Body of pancreas (tissue), 4 donors: ENCODE data around the gene SLC12A6. TPM values are rescaled to one million over a fixed set of nuclear protein-coding genes. Genes with fewer than 3 reads are reported as not detected.

Experiments
- ATAC-seq: fragments of 150-250 bp; one replicate; pipeline ENCODE4 v1.9.1; 2016
- DNase-seq, 4 donors: peaks; one replicate each; pipeline ENCODE4 v3.0.0-alpha.2; 2019
- H3K27ac ChIP-seq, 4 donors: fragments of 200-600 bp; sonication (generic); 1 replicate in 3 of 4; 2 replicates in 1 of 4; pipeline versions ENCODE4 v1.5.1 to v1.6.1; 2016 to 2019; ENCODE audit warnings: mild to moderate bottlenecking in 1 of 4, mixed read lengths in 1 of 4, moderate library complexity in 1 of 4
- H3K27me3 ChIP-seq, 2 donors: fragments of 200-600 bp; sonication (generic); one replicate each; pipeline ENCODE4 v1.6.0; 2016; ENCODE audit warnings: mild to moderate bottlenecking in 1 of 2
- H3K36me3 ChIP-seq, 2 donors: fragments of 200-600 bp; sonication (generic); replicated peaks in 1 of 2; 2 replicates each; pipeline ENCODE4 v1.5.1; 2016; ENCODE audit warnings: low read depth in 2 of 2; ENCODE audit not compliant: insufficient read depth in 1 of 2
- H3K4me1 ChIP-seq: fragments of 200-600 bp; sonication (generic); one replicate; pipeline ENCODE4 v1.6.0; 2016
- H3K4me3 ChIP-seq, 2 donors: fragments of 200-600 bp; sonication (generic); 1 replicate in 1 of 2; 2 replicates in 1 of 2; pipeline ENCODE4 v1.5.1; 2016 to 2019
- H3K9me3 ChIP-seq, 3 donors: fragments of 200-600 bp; sonication (generic); 1 replicate in 2 of 3; 2 replicates in 1 of 3; pipeline ENCODE4 v1.5.1; 2016
- POLR2A ChIP-seq, 3 donors: fragments of 450-650 bp; IDR thresholded peaks; one replicate each; pipeline ENCODE4 v1.6.1; 2016; ENCODE audit warnings: antibody characterized with exemption in 3 of 3, mild to moderate bottlenecking in 2 of 3
- WGBS, 2 donors: methylation state at CpG; one replicate each; pipeline ENCODE4 v1.1.5; 2017; 5-methylcytosine and 5-hydroxymethylcytosine counted together
- intact Hi-C: fragments of 100-400 bp; cut with DNase I; formaldehyde crosslinking; loops from one replicate; pipeline ENCODE4 v1.15.1; 2023
- total RNA-seq, 2 donors: library from RNA; depleted of rRNA; stranded (reverse); fragments of >200 nt; gene quantifications; one replicate each; pipeline ENCODE4 v1.1.0, GENCODE V29; 2016
- TF ChIP-seq, protein P1 (sequence below), 7 experiments: fragments of 450-650 bp in 4 of 7; fragments of 200-600 bp in 3 of 7; sonication (generic) in 3 of 7; IDR thresholded peaks; one replicate each; pipeline ENCODE4 v1.5.1; 2016 to 2019; ENCODE audit warnings: antibody characterized with exemption in 7 of 7

SLC12A6 gene
- total RNA-seq, 2 donors from 2014 or later: 15.0 to 16.2 TPM

DNA sequence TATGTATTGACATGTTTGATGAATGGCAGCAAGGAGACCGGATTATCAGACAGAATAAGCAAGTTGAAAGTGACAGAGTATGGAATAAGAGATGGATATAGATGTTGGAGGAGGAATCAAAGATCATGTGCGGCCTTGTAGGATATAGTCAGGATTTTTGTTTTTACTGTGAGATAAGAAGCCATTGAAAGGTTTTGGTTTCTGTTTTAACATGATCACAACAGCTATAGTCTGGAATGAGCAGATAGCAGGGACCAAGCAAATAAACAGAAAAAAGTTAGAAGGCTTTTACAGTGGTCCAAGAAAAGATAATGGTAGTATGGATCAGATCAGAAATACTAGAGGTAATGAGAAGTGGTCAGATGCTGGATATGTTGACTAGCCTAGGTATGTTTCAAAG lies 52.6 kb downstream of the SLC12A6 start:
- intact Hi-C loops: no loop called here
- Histone ChIP-seq H3K27ac (no peak overlapping the region), H3K4me1 (peaks cover 2% of the 10 kb centered on the region), H3K36me3 (no peaks in the 10 kb centered on the region), H3K27me3 (no peaks in the 10 kb centered on the region), H3K9me3 (no peaks in the 10 kb centered on the region), H3K4me3 (no peak overlapping the region)
- TF ChIP-seq POLR2A (IDR thresholded peaks at IDR 0.05): no peak
- TF ChIP-seq, protein P1, sequence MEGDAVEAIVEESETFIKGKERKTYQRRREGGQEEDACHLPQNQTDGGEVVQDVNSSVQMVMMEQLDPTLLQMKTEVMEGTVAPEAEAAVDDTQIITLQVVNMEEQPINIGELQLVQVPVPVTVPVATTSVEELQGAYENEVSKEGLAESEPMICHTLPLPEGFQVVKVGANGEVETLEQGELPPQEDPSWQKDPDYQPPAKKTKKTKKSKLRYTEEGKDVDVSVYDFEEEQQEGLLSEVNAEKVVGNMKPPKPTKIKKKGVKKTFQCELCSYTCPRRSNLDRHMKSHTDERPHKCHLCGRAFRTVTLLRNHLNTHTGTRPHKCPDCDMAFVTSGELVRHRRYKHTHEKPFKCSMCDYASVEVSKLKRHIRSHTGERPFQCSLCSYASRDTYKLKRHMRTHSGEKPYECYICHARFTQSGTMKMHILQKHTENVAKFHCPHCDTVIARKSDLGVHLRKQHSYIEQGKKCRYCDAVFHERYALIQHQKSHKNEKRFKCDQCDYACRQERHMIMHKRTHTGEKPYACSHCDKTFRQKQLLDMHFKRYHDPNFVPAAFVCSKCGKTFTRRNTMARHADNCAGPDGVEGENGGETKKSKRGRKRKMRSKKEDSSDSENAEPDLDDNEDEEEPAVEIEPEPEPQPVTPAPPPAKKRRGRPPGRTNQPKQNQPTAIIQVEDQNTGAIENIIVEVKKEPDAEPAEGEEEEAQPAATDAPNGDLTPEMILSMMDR (IDR thresholded peaks at IDR 0.05): no peak
- no peak for ATAC-seq
- DNase-seq: no peak
- WGBS, 2 donors: 79 to 86% methylated on average over 2 of the region's 2 CpGs

DNA sequence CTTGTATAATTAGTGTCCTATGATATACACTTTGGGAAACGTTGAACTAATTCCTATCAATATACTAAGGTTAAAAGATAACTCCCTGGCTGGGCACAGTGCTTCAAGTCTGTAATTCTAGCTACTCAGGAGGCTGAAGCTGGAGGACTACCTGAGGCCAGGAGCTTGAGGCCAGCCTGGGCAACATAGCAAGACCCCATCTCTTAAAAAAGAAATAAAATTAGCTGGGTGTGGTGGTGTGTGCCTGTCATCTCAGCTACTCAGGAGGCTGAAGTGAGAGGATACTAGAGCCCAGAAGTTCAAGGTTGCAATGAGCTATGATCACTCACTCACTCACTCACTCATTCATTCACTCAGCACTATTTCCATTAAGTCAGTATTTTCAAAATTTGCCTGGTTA lies 55.2 kb downstream of the SLC12A6 start:
- ATAC-seq (no peak), DNase-seq (no peak)
- Histone ChIP-seq H3K36me3 (no peaks in the 10 kb centered on the region), H3K27ac (no peak overlapping the region), H3K4me3 (no peak overlapping the region), H3K4me1 (peaks cover 7% of the 10 kb centered on the region), H3K9me3 (no peaks in the 10 kb centered on the region), H3K27me3 (no peaks in the 10 kb centered on the region)
- no peak for TF ChIP-seq POLR2A (IDR thresholded peaks at IDR 0.05)
- WGBS, 2 donors: 38 to 54% methylated on average over 1 of the region's 1 CpG
- intact Hi-C loops: no loop called here

DNA sequence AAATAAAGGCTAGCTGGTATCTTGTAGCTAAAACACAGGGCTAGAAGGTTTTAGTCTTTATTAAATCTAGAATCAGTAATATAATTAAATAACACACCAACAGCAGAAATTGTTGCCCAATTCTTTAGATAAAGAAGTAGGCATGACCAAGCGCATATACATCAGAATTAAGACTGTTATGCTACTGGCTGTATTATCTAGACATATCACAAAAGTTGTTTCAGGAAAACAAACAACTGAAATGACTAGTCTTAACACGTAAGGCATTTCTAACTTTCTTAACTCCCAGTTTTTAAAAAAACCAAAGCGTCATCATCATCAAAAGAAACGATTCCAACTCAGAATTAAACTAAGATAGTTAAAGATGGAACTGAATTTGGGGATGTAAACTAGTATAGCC lies 57.4 kb downstream of the SLC12A6 start:
- ATAC-seq (no peak), DNase-seq (no peak)
- H3K4me3 ChIP-seq: no peak overlapping the region
- WGBS, 2 donors: 73 to 77% methylated on average over 4 of the region's 4 CpGs
- TF ChIP-seq, protein P1 (IDR thresholded peaks at IDR 0.05): no peak
- no peak for TF ChIP-seq POLR2A (IDR thresholded peaks at IDR 0.05)
- no peaks in the 10 kb centered on the region for H3K36me3 ChIP-seq
- H3K9me3 ChIP-seq: no peaks in the 10 kb centered on the region
- H3K27ac ChIP-seq: no peak overlapping the region
- H3K4me1 ChIP-seq: peaks cover 7% of the 10 kb centered on the region
- no peaks in the 10 kb centered on the region for H3K27me3 ChIP-seq
- intact Hi-C loops: no loop called here

DNA sequence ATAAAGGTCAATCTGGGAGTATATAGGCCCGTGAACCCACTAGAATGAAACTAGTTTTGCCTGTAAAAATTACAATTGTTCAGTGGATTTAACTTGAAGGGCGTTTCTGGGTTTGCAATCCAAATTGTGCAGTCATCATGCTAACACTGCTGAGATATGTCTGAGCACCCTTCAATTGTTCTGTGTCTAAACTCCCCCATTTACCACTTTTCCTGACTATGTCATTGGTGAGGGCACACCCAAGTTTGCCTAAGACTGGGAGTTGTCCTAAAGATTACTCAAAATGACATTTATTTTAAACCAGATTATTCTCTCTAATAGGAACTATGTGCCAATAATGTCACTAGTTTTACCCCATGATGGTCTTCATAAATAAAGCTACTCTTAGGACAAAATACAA lies 58.2 kb downstream of the SLC12A6 start:
- H3K4me3 ChIP-seq: no peak overlapping the region
- H3K36me3 ChIP-seq: no peaks in the 10 kb centered on the region
- no peaks in the 10 kb centered on the region for H3K9me3 ChIP-seq
- 89% methylated on average over 2 of the region's 2 CpGs for WGBS, 2 donors
- H3K4me1 ChIP-seq: peaks cover 7% of the 10 kb centered on the region
- ATAC-seq (no peak), DNase-seq (no peak)
- TF ChIP-seq POLR2A (IDR thresholded peaks at IDR 0.05): no peak
- TF ChIP-seq, protein P1 (IDR thresholded peaks at IDR 0.05): no peak
- no peak overlapping the region for H3K27ac ChIP-seq
- intact Hi-C loops: no loop called here
- no peaks in the 10 kb centered on the region for H3K27me3 ChIP-seq

DNA sequence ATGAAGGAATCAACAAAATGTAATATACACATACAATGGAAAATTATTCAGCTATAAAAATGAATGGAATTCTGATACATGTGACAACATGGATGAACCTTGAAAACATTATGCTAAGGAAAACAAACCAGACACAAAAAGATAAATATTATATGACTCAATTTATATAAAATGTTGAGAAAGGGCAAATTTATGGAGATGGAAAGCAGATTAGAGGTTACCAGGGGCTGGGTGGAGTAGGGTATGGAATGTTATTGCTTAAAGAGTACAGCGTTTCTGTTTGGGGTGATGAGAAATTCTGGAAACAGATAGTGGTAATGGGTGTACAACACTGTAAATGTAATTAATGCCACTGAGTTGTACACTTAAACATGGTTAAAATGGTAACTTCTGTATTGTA lies 61.9 kb downstream of the SLC12A6 start:
- 90 to 94% methylated on average over 1 of the region's 1 CpG for WGBS, 2 donors
- Histone ChIP-seq H3K4me1 (peaks cover 7% of the 10 kb centered on the region), H3K27ac (no peak overlapping the region), H3K36me3 (no peaks in the 10 kb centered on the region), H3K4me3 (no peak overlapping the region), H3K9me3 (no peaks in the 10 kb centered on the region), H3K27me3 (no peaks in the 10 kb centered on the region)
- TF ChIP-seq POLR2A (IDR thresholded peaks at IDR 0.05): no peak
- TF ChIP-seq, protein P1 (IDR thresholded peaks at IDR 0.05): no peak
- ATAC-seq (no peak), DNase-seq (no peak)
- intact Hi-C loops: no loop called here
